Panc1 (cell line): Measurements from ENCODE around the gene RBM23. TPM values are rescaled to one million over a fixed set of nuclear protein-coding genes. Genes with fewer than 3 reads are reported as not detected.

Experiments
- ATAC-seq: fragments of 200-7000 bp; cut with Tn5 transposase; 2 replicates; pipeline ENCODE4 v1.9.1; 2020; ENCODE audit warnings: mild to moderate bottlenecking, moderate library complexity
- BruUV-seq: library from RNA; stranded (reverse); fragments of 400-500 nt; replicated peaks from 2 replicates; lab custom pipeline; 2021; lab: Mats Ljungman, UMichigan
- CTCF ChIA-PET: fragments of 300-600 bp; sonication (Branson Sonifier 250); formaldehyde crosslinking; loops from one replicate; lab custom pipeline; 2022; ENCODE audit warnings: antibody characterized with exemption; lab: Charles Lee
- POLR2A ChIA-PET: fragments of 300-600 bp; sonication (Branson Sonifier 250); formaldehyde crosslinking; loops from one replicate; lab custom pipeline; 2022; ENCODE audit warnings: antibody characterized with exemption; lab: Charles Lee
- DNase-seq: peaks from one replicate; pipeline ENCODE4 v3.0.0-alpha.2; 2010; ENCODE audit warnings: low read depth, low spot score
- H3K27ac ChIP-seq: 2 replicates; pipeline ENCODE4 v1.5.1; 2011; ENCODE audit warnings: mild to moderate bottlenecking, low read length, inconsistent platforms
- H3K27me3 ChIP-seq: fragments of 200-500 bp; sonication (Bioruptor generic); 2 replicates; pipeline ENCODE4 v1.6.0; 2014; ENCODE audit warnings: low read length, inconsistent platforms; ENCODE audit not compliant: control insufficient read depth, insufficient read depth
- H3K36me3 ChIP-seq: fragments of 200-500 bp; sonication (Bioruptor generic); 2 replicates; pipeline ENCODE4 v1.5.1; 2014; ENCODE audit warnings: inconsistent platforms, mild to moderate bottlenecking, low read length, moderate library complexity; ENCODE audit not compliant: control insufficient read depth, insufficient read depth
- H3K4me1 ChIP-seq: 2 replicates; pipeline ENCODE4 v1.5.1; 2011; ENCODE audit warnings: inconsistent platforms, mild to moderate bottlenecking, low read length, moderate library complexity; ENCODE audit not compliant: control insufficient read depth, insufficient read depth
- H3K4me3 ChIP-seq, 2 experiments: 2 replicates each; pipeline ENCODE4 v1.5.1; 2011 to 2012; ENCODE audit warnings: low read depth in 2 of 2, low read length in 2 of 2, mild to moderate bottlenecking in 2 of 2, inconsistent platforms in 1 of 2, moderate library complexity in 1 of 2
- H3K9me3 ChIP-seq: fragments of 200-500 bp; sonication (Bioruptor generic); 2 replicates; pipeline ENCODE4 v1.5.1; 2014; ENCODE audit warnings: low read depth, mild to moderate bottlenecking, inconsistent platforms, low read length, moderate library complexity; ENCODE audit not compliant: control insufficient read depth, insufficient read depth
- CTCF ChIP-seq: fragments of 450-650 bp; IDR thresholded peaks from 2 replicates; pipeline ENCODE4 v1.5.1; 2017; ENCODE audit warnings: mild to moderate bottlenecking
- POLR2AphosphoS5 ChIP-seq: IDR thresholded peaks from 2 replicates; pipeline ENCODE4 v1.6.1; 2012; ENCODE audit warnings: mild to moderate bottlenecking, low read depth, low read length, moderate library complexity
- SIN3A ChIP-seq: IDR thresholded peaks from 2 replicates; pipeline ENCODE4 v1.6.1; 2012; ENCODE audit warnings: low read depth, mild to moderate bottlenecking, low read length, moderate library complexity, borderline replicate concordance; ENCODE audit not compliant: insufficient read depth
- TCF7L2 ChIP-seq: IDR thresholded peaks from 2 replicates; pipeline ENCODE4 v1.6.1; 2011; ENCODE audit warnings: mild to moderate bottlenecking, low read depth, low read length, inconsistent platforms
- in situ Hi-C: cut with HindIII; loops from 2 replicates; pipeline ENCODE4 v1.10.0; 2016; ENCODE audit warnings: low sequenced_read_pairs, low pct_unique_long_range_greater_than_20kb
- intact Hi-C: fragments of 100-400 bp; cut with micrococcal nuclease; formaldehyde crosslinking; loops from one replicate; pipeline ENCODE4 v1.10.0; 2022; ENCODE audit not compliant: unreplicated experiment
- total RNA-seq: library from RNA; stranded (reverse); gene quantifications from one replicate; pipeline ENCODE4 v1.2.1, GENCODE V29; 2021; ENCODE audit not compliant: unreplicated experiment
- TF ChIP-seq, protein P1 (sequence below), 2 experiments: IDR thresholded peaks; 2 replicates each; pipeline ENCODE4 v1.6.1; 2011 to 2012; ENCODE audit warnings: low read depth in 2 of 2, control low read depth in 1 of 2, low read length in 1 of 2, mild to moderate bottlenecking in 1 of 2, moderate library complexity in 1 of 2; ENCODE audit not compliant: insufficient read depth in 1 of 2

Gene RBM23
- total RNA-seq, 1 experiment from 2014 or later: 47.2 TPM

- intact Hi-C loops (no loop called here), in situ Hi-C loops (no loop called here)
These were observed 33.0 kb downstream of the RBM23 start for GRCh38 chr14:22885975-22886374.

GRCh38 chr14:22884738-22885523, 34.0 kb downstream of the RBM23 start:
- no peak for ATAC-seq
- in situ Hi-C loops: no loop called here
- ChIA-PET POLR2A (interaction anchor here (0.6 kb wide), 1 partner anchor 25 kb away, joined by 5 read pairs; no protein-coding TSS in a partner anchor), CTCF (interaction anchor here (1.2 kb wide), 1 partner anchor 62 kb away, joined by 9 read pairs; no protein-coding TSS in a partner anchor)
- DNase-seq: no peak
- Histone ChIP-seq H3K9me3 (no peaks in the 10 kb centered on the region), H3K27ac (no peak overlapping the region), H3K27me3 (no peaks in the 10 kb centered on the region), H3K36me3 (no peaks in the 10 kb centered on the region), H3K4me3 (no peak overlapping the region), H3K4me1 (peaks cover 5% of the 10 kb centered on the region; the same call in 1 of the 2 replicates)
- BruUV-seq: no TSS peak
- TF ChIP-seq POLR2AphosphoS5: no peak
- TF ChIP-seq, protein P1, sequence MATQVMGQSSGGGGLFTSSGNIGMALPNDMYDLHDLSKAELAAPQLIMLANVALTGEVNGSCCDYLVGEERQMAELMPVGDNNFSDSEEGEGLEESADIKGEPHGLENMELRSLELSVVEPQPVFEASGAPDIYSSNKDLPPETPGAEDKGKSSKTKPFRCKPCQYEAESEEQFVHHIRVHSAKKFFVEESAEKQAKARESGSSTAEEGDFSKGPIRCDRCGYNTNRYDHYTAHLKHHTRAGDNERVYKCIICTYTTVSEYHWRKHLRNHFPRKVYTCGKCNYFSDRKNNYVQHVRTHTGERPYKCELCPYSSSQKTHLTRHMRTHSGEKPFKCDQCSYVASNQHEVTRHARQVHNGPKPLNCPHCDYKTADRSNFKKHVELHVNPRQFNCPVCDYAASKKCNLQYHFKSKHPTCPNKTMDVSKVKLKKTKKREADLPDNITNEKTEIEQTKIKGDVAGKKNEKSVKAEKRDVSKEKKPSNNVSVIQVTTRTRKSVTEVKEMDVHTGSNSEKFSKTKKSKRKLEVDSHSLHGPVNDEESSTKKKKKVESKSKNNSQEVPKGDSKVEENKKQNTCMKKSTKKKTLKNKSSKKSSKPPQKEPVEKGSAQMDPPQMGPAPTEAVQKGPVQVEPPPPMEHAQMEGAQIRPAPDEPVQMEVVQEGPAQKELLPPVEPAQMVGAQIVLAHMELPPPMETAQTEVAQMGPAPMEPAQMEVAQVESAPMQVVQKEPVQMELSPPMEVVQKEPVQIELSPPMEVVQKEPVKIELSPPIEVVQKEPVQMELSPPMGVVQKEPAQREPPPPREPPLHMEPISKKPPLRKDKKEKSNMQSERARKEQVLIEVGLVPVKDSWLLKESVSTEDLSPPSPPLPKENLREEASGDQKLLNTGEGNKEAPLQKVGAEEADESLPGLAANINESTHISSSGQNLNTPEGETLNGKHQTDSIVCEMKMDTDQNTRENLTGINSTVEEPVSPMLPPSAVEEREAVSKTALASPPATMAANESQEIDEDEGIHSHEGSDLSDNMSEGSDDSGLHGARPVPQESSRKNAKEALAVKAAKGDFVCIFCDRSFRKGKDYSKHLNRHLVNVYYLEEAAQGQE (IDR thresholded peaks at IDR 0.05; ENCODE audit: insufficient read depth in 1 of 2, low read depth in 2 of 2, low read length in 1 of 2): no peak
- TF ChIP-seq CTCF: no peak
- TF ChIP-seq SIN3A: no peak
- no peak for TF ChIP-seq TCF7L2
- intact Hi-C loops: no loop called here

More at GRCh38 chr14:22885975-22886374, 33.0 kb downstream of the RBM23 start:
- peak overlapping the region; percentile 53 to 78 for H3K4me3 ChIP-seq
- no TSS peak for BruUV-seq
- H3K4me1 ChIP-seq: peaks cover 5% of the 10 kb centered on the region; the same call in 1 of the 2 replicates
- H3K36me3 ChIP-seq: no peaks in the 10 kb centered on the region
- no peaks in the 10 kb centered on the region for H3K9me3 ChIP-seq
- ChIA-PET POLR2A (no interaction called here), CTCF (no interaction called here)
- TF ChIP-seq CTCF (no peak), TCF7L2 (no peak), POLR2AphosphoS5 (no peak)
- TF ChIP-seq, protein P1 (IDR thresholded peaks at IDR 0.05; ENCODE audit: insufficient read depth in 1 of 2, low read depth in 2 of 2, low read length in 1 of 2): no peak
- no peaks in the 10 kb centered on the region for H3K27me3 ChIP-seq
- ATAC-seq (no peak), DNase-seq (no peak)
- H3K27ac ChIP-seq: no peak overlapping the region
